HEK293T (cell line): ENCODE data around the gene DMAP1.

ENCODE experiments used
- ARNT ChIP-seq: fragments of 450-650 bp; IDR thresholded peaks from 2 replicates; pipeline ENCODE4 v1.6.1; 2017; ENCODE audit warnings: mild to moderate bottlenecking
- BHLHE40 ChIP-seq: fragments of 450-650 bp; IDR thresholded peaks from 2 replicates; pipeline ENCODE4 v1.6.1; 2016; ENCODE audit warnings: mild to moderate bottlenecking, moderate library complexity, borderline replicate concordance
- ELF4 ChIP-seq: fragments of 450-650 bp; IDR thresholded peaks from 2 replicates; pipeline ENCODE4 v1.6.1; 2017; ENCODE audit warnings: antibody characterized with exemption
- FOXA1 ChIP-seq: fragments of 450-650 bp; IDR thresholded peaks from 2 replicates; pipeline ENCODE4 v1.6.1; 2016; ENCODE audit warnings: mild to moderate bottlenecking
- FOXK2 ChIP-seq: fragments of 450-650 bp; IDR thresholded peaks from 2 replicates; pipeline ENCODE4 v1.6.1; 2016; ENCODE audit warnings: mild to moderate bottlenecking
- FOXM1 ChIP-seq: fragments of 450-650 bp; IDR thresholded peaks from 2 replicates; pipeline ENCODE4 v1.6.1; 2017; ENCODE audit warnings: mild to moderate bottlenecking, borderline replicate concordance
- HDGF ChIP-seq: fragments of 450-650 bp; IDR thresholded peaks from 2 replicates; pipeline ENCODE4 v1.6.1; 2017; ENCODE audit warnings: antibody characterized with exemption, borderline replicate concordance
- NFRKB ChIP-seq: fragments of 450-650 bp; IDR thresholded peaks from 2 replicates; pipeline ENCODE4 v1.6.1; 2016; ENCODE audit warnings: mild to moderate bottlenecking, moderate library complexity
- SP1 ChIP-seq: fragments of 450-650 bp; IDR thresholded peaks from 2 replicates; pipeline ENCODE4 v1.6.1; 2017
- SUZ12 ChIP-seq: fragments of 450-650 bp; IDR thresholded peaks from 2 replicates; pipeline ENCODE4 v1.6.1; 2016; ENCODE audit warnings: mild to moderate bottlenecking
- TARDBP ChIP-seq: fragments of 450-650 bp; IDR thresholded peaks from 2 replicates; pipeline ENCODE4 v1.6.1; 2016
- ZNF384 ChIP-seq: fragments of 450-650 bp; IDR thresholded peaks from 2 replicates; pipeline ENCODE4 v1.6.1; 2016

GRCh38 chr1:44242746-44243145 lies 29.5 kb downstream of the DMAP1 start:
- TF ChIP-seq HDGF (no peak), TARDBP (no peak), SUZ12 (no peak), SP1 (no peak), ELF4 (no peak), FOXK2 (no peak), FOXA1 (no peak), ZNF384 (no peak), FOXM1 (no peak), NFRKB (no peak), ARNT (no peak), BHLHE40 (no peak)
